ENCODE data around the gene TMEM69.
"Not testable (repeated sequence)": the region's sequence is repeated elsewhere in the genome, so short reads cannot be mapped to it uniquely, and the experiment has no call there.

Gene TMEM69

DNA sequence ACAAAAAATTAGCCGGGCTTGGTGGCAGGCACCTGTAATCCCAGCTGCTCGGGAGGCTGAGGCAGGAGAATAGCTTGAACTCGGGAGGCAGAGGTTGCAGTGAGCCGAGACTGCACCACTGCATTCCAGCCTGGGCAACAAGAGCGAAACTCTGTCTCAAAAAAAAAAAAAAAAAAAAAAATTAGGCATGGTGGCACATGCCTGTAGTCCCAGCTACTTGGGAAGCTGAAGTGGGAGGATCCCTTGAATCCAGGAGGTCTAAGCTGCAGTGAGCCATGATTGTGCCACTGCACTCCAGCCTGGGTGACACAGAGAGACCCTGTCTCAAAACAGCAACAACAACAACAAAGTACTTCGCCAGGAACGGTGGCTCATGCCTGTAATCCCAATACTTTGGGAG lies 11.4 kb upstream of the TMEM69 start:
- DNase-seq (ENCODE audit: extremely low spot score, insufficient read length, low read depth); FAIRE-seq: not testable (repeated sequence)

DNA sequence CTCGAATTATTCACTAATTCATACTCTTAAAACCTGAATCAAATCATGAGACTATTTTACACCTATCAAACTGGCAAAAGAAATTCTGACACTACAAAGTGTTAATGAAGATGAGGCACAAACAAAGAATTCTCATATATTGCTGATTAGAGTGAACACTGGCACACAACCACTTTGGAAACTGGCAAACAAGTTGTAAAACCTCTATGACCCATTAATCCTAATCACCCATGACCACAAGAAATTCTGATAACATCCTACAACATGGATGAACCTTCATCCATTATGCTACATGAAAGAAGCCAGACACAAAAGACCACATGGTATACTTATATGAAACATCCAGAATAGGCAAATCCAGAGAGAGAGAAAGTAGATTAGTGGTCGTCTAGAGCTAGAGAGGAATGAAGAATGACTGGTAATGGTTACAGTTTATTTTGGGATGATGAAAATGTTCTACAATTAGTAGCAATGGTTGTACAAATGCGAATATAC lies 10.2 kb upstream of the TMEM69 start:
- DNase-seq (ENCODE audit: extremely low spot score, insufficient read length, low read depth): no peak
- no peak for FAIRE-seq

DNA sequence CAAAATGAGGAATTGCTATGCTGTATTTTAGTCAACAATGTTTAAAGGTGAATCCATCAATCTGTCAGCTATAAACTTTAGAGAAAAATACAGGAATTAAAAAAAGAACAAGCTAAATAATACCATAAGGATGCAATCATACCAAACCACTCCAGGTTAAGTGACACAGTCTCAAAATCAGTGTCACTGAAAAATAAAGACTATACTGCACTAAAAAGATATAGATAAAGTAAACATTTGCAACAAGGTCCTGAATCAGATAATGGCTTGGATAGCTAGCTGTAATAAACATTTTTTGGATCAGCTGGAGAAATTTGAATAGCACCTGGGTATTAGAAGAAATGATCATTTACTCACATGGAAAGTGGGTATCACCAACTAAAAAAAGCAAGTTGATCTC lies 9.5 kb upstream of the TMEM69 start:
- DNase-seq (ENCODE audit: extremely low spot score, insufficient read length, low read depth) (no peak), FAIRE-seq (no peak)

DNA sequence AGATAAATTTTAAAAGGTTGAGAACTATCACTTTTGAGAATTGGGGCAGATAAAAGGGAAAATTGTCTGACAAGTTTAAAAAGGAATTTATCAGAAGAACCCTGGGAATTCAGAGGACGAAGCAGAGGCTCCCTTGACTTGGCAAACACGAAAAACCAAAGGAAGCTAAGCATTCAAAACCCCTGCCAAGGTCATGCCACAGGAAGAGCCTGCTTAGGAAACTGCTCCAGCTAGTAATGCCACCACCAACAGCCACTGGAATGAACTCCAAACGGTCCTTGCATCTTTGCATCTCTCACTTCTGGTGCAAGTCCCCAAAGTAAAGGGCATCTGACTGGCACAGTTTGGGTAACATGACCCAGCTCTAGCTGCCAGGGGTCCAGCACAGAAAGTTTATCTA lies 8.9 kb upstream of the TMEM69 start:
- no peak for FAIRE-seq
- no peak for DNase-seq (ENCODE audit: extremely low spot score, insufficient read length, low read depth)

DNA sequence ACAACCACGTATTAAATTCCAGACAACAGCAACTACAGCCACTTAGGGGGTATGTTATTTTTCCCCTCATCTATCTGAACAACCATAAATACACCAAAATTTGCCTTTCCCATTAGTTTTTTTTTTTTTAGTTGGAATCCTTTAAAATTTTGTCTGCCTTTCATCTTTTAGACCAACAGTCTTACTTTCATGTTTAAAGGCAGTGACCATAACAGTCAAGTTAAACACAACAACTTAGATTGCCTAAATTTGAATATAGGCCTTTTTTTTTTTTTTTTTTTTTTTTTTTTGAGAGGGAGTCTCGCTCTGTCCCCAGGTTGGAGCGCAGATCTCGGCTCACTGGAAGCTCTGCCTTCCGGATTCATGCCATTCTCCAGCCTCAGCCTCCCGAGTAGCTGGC lies 5.0 kb upstream of the TMEM69 start:
- no peak for FAIRE-seq
- DNase-seq (ENCODE audit: extremely low spot score, insufficient read length, low read depth): no peak

DNA sequence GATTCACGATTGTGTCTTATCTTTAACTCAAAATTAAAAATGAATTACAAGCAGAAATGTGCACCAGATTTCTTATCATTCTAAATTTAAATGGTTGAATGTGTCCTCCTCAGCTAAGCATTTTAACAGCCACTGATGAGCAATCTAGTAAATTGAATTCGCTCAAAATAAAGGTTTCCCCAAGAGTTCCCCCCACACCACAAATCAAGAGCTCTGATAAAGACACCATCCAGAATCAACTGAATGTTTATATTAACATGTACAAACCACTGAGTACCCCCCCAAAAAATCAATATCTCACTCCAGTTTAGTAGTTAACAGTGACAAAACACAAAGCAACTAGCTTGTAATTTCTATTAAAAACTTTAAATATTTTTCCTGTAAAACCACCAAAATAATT lies 3.6 kb upstream of the TMEM69 start:
- FAIRE-seq: no peak
- no peak for DNase-seq (ENCODE audit: extremely low spot score, insufficient read length, low read depth)

DNA sequence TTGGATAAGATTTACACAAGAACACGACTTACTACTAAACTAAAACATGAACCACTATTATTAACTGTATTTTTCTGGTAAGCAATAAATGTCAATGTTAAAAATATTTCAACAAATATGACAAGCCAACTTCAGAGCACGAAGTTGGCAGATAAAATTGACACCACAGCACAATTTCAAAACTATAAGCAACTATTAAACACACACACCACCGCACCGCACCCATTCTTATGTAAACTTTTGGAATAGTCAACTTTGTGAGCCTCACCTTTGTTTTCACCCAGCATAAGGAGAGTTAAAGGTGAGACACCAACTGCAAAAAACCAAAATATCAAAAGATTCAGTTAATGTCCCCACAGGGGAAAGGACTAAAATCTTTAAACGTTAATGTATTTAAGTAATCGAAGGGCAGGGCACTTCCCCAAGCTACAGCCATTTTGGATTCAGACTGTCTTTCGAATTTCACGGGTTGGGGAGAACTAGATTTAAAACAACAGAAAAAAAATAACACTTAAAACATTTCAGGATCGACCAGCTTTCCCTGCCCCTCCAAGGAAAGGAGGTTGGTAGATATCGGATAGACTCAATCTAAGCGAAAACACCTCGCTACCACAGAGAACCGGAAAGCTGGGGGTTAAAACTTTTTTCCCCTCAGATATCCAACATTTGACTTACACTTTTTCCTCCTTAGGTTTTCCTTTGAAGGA lies 2.5 kb upstream of the TMEM69 start:
- FAIRE-seq: no peak

DNA sequence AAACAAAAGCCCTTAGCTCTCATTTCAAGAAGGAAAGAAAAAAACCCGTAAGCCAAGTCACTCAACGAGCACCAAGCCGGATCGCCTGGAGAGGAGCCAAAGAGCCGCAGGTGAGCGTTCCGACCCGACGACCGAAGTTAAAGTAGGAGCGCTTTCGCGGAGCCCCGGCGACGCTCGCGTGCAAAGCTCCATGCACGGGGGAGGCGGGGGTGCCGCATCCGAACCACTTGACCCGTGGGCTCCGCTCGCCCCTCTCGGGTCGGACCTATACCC lies 2.0 kb upstream of the TMEM69 start:
- DNase-seq (ENCODE audit: extremely low spot score, insufficient read length, low read depth): no peak
- peak; percentile 58 for FAIRE-seq

More for the DNA sequence above, 2.5 kb upstream of the TMEM69 start:
- no peak for DNase-seq (ENCODE audit: extremely low spot score, insufficient read length, low read depth)

DNA sequence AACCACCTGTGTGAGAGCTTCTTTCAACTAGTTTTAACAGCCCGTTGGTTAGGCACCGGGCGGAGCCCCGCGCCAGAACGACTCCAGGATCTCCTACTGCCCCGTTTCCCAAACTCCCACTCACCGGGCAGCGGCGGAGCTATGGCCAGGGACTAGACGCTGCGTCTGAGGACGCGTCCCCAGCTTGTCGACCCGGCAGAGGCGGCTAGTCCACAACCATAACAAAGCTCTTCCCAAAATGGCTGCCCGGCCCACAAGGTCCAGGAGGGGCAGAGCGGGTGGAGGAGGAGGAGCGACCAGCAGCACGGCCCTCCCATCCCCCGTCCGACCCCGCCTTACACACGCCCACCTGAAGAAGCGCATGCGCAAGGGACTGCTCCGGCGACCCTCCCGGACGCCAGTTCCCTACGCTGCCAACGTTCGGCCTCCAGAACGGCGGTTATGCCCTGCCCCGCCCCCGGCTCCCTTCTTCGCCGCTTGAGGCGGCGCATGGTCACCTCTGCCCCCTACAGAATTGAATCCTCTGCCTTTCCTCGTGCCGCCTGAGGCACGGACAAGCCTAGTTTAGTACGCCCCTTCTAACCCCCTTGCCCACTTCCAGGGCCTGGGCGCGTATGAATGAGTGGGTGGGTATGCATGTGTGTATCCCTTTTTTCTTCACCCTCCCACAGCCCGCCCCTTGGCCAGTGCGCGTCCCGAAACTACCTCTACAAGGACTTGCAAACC lies 1.5 kb upstream of the TMEM69 start, which contains the start of gene GPBP1L1:
Gene GPBP1L1 (minus strand): TSS at position 246 of the 726 bp plus-strand sequence. CDS start 27,446 bp downstream, outside the sequence.
- DNase-seq (ENCODE audit: extremely low spot score, insufficient read length, low read depth) (peak; percentile 97), FAIRE-seq (no peak)

DNA sequence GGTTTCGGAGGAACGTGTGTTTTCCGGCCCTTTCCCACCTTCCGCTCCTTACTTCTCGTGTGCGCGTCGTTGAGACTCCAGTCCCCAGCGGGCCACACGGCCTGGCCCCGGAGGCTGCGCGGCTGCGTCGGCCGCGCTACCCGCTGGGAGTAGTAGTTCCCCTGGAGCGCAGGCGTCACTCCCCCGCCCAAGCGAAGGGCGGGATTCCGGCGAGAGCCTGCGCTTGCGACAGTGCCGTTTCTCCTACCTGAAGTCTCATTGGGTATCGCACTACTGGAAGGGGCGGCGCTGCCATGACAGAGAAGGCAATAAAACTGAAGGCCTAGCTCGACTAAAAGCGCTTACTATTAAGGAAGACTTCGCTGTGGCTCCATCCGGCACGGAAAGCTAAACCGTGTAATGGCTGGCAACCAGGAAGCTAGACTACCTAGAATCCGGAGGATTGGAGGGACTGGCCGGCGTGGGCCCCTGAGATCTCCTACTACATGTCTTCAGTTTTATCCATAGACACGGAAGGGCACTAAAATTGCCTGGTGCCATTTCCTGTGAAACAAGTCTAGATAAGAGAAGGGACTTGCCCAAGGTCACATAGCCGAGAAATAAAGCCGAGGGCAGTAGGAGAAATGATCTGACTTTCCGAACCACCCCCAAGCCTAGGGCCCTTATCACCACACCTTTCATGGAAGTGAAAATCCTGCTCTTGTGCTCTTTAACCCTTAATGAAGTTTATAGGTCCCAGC lies 797 bp upstream of the TMEM69 start:
- DNase-seq (ENCODE audit: extremely low spot score, insufficient read length, low read depth): peak; percentile 82
- FAIRE-seq: peak; percentile 99

DNA sequence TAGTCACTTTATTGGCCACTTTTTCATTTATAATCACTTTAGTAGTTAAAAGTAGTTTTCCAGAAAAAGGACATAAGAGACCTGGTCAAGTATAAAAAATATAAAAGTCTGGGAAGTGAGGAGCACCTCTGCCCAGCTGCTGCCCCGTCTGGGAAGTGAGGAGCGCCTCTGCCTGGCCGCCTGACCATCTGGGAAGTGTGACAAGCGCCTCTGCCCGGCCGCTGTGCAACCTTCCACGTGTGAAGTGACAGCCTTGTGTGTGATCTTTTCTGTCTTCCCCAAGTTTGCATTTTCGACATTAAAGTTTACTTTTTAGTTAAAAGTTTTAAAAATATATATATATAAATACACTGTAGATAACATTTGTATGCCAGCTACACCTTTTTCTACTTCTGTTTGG lies 5.8 kb downstream of the TMEM69 start:
- FAIRE-seq; DNase-seq (ENCODE audit: extremely low spot score, insufficient read length, low read depth): not testable (repeated sequence)

DNA sequence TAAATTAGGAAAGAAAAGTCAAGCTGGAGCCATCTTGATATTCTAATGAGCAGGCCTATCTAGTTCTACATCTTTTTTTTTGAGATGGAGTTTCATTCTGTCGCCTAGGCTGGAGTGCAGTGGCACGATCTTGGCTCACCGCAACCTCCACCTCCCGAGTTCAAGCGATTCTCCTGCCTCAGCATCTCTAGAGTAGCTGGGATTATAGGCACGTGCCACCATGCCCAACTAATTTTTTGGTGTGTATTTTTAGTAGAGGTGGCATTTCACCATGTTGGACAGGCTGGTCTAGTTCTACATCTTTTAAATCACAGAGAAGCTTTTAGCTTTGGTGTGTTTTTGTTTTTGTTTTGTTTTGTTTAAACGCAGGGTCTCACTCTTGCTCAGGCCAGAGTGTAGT lies 6.8 kb downstream of the TMEM69 start:
- FAIRE-seq: no peak
- DNase-seq (ENCODE audit: extremely low spot score, insufficient read length, low read depth): no peak

DNA sequence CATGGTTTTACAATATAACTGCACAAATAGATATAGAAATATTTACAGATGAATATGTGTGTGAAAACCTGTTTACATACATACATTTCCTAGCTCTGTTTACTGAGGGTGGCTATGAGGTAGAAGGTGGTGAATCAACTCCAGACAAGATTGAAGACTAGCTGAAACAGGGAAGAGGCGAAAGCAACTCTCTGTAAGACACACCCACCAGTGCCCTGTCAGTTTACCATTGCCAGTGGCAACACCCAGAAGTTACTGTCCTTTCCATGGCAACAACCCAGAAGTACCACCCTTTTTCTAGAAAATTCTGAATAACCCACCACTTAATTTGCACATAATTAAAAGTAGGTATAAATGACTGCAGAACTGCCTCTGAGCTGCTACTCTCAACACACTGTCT lies 16.7 kb downstream of the TMEM69 start:
- FAIRE-seq: no peak
- DNase-seq (ENCODE audit: extremely low spot score, insufficient read length, low read depth): no peak

DNA sequence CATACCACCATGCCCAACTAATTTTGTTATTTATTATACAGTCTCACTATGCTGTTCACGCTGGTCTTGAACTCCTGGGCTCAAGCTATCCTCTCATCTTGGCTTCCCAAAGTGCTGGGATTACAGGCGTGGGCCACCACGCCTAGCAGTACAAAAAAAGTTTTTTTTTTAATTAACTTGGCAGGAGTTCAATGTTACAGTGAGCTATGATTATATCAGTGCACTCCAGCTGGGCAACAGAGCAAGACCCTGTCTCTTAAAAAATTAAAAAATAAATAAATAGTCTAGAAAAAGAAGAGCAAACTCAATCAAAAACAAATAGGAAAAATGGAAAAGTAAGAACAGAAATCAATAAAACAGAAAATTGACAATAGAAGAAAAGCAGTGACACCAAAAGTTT lies 25.7 kb downstream of the TMEM69 start:
- FAIRE-seq: no peak
- DNase-seq (ENCODE audit: extremely low spot score, insufficient read length, low read depth): no peak

DNA sequence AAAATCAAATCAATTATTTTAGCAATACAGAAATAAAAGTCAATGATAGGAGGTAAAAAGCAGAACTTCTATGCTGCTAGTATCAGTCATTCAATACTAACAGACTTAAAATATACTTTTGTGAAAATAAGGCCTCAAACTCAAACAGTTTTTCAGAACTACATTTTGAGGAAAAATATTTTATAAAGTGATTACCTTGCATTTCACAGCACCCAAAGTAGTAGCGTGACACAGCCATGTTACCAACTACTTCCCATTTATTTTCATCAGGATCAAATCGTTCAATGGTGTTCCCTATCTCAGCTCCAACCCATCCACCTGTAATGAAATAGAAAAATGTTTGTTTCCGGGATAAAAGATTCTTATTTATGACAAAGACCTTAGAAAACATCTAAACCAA lies 28.7 kb downstream of the TMEM69 start:
- FAIRE-seq: no peak
- no peak for DNase-seq (ENCODE audit: extremely low spot score, insufficient read length, low read depth)

DNA sequence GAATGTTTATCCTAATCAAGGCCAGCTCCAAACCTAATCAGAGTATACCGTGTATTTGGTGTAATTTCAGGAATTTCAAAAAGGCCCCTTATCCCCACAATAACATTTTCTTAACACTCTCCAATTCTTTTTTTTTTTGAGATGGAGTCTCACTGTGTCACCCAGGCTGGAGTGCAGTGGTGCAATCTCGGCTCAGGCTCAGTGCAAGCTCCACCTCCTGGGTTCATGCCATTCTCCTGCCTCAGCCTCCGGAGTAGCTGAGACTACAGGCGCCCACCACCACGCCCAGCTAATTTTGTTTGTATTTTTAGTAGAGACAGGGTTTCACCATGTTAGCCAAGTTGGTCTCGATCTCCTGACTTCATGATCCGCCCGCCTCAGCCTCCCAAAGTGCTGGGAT lies 29.4 kb downstream of the TMEM69 start:
- not testable (repeated sequence) for FAIRE-seq; DNase-seq (ENCODE audit: extremely low spot score, insufficient read length, low read depth)

DNA sequence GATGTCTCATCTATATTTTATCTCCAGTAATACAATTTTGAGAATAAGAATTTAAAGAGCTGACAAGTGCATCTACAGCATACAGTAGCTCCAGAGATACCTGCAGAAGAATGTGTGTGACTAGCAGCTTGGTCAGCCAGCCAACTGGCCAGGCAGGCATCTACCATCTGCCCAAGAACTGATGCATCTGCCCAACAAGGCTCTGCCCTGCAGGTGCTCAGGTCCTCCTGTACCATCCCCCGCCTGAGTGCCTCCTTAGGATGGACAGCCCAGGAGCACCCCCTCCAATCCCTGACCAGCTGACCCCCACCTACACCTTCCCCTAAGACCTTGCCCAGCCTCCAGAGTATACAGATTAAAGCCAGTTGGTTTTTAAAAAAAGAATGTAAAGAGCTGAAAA lies 30.3 kb downstream of the TMEM69 start:
- FAIRE-seq: no peak

DNA sequence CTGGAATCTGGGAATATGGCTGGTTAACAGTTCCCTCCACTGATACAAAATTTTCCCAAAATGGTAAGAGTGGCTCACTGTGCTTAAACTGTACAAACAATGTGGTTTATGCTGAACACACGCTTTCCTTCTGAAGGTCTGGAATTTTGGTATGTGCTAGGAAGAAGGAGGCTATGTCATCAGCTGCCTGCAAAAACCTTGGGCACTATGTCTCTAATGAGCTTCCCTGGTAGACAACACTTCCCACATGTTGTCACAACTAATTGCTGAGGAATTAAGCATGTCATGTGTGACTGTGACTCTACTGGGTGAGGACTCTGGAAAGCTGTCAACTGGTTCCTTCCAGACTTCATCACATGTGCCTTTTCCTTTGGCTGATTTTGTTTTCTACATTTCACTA lies 33.2 kb downstream of the TMEM69 start:
- no peak for DNase-seq (ENCODE audit: extremely low spot score, insufficient read length, low read depth)
- no peak for FAIRE-seq

More for the DNA sequence above, 30.3 kb downstream of the TMEM69 start:
- DNase-seq (ENCODE audit: extremely low spot score, insufficient read length, low read depth): no peak

DNA sequence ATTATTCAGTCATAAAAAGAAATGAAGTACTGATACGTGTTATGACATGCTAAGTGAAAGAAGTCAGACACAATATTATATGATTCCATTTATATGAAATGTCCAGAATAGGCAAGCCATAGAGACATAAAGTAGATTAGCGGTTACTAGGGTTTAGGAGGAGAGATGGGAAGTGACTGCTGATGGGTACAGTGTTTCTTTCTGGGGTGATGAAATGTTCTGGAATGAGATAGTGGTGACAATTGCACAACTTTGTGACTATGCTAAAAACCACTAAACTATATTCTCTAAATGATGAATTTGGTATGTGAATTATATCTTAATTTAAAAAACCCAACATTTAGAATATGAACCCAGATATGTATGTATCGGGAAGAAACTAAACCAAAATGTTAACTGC lies 34.8 kb downstream of the TMEM69 start:
- DNase-seq (ENCODE audit: extremely low spot score, insufficient read length, low read depth) (no peak), FAIRE-seq (no peak)

DNA sequence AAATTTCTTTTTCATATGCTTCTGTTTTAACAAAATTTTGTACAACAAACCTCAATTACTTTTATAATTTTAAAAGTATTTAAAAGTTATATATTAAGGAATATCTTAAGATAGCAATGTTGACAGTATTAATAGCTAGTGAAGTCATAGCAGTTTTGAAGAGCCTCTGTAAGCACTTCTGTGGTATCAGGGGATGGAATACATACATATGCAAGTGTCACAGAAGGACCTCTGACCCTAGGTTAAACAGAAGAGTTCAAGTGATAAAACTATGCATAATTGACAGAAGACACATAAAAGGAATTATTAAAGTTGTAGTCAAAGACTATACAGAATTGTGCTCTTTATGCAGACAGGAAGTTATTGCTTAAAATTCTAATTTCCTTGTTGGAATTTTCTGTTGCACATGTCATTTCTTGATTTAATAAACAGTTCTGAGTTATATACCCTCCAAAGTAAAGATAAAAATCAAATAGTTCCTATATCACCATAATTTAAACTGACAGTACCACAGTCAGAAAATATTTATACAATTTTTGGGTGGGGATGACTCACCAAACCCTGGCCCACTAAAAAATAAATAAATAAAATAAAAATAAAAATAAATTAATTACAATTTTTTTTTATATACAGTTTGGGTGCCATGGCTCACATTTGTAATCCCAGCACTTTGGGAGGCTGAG lies 35.4 kb downstream of the TMEM69 start:
- DNase-seq (ENCODE audit: extremely low spot score, insufficient read length, low read depth): no peak
- FAIRE-seq: no peak
